ENCODE results near the gene SVOP.

The SVOP gene

GRCh38 chr12:108879615-108880254 lies 141.1 kb downstream of the SVOP start, which contains the start of gene DAO:
Gene DAO (plus strand): TSS chr12:108880092. CDS start chr12:108885007, 4,915 bp downstream.
- peak within 1 kb of the TSS; percentile 52 for H2BK12ac ChIP-seq (ENCODE audit: low read length)
- peaks cover 4 to 9% of the 10 kb centered on the region in 2 donors for H3K4me1 ChIP-seq (ENCODE audit: control insufficient read depth in 2 of 2, insufficient read depth in 1 of 2, low read depth in 1 of 2, low read length in 2 of 2)
- no peak within 1 kb of the TSS for H2BK120ac ChIP-seq (ENCODE audit: low read depth, low read length)
- H3K4me2 ChIP-seq (ENCODE audit: insufficient read depth, low read length, poor library complexity, severe bottlenecking) = no peak within 1 kb of the TSS
- H3K9me3 ChIP-seq (replicated peaks in 1 of 2; ENCODE audit: control insufficient read depth in 2 of 2, insufficient read depth in 1 of 2, low read depth in 1 of 2, low read length in 2 of 2) = no peaks in the 10 kb centered on the region
- no peak within 1 kb of the TSS for H2BK5ac ChIP-seq (ENCODE audit: low read length)
- no peak for DNase-seq (ENCODE audit: low spot score)
- H3K14ac ChIP-seq (ENCODE audit: low read length) = peak within 1 kb of the TSS; percentile 64
- H3K18ac ChIP-seq (ENCODE audit: low read length) = peak within 1 kb of the TSS; percentile 80
- H2BK15ac ChIP-seq (ENCODE audit: low read length) = peak within 1 kb of the TSS; percentile 31
- no peak within 1 kb of the TSS for H3K4ac ChIP-seq (ENCODE audit: low read length)
- no peaks in the 10 kb centered on the region for H3K27me3 ChIP-seq (ENCODE audit: control insufficient read depth in 3 of 3, insufficient read depth in 3 of 3, low read depth in 1 of 3, low read length in 3 of 3)
- peak within 1 kb of the TSS; percentile 17 for H4K8ac ChIP-seq (ENCODE audit: low read depth, low read length)
- no peaks in the 10 kb centered on the region for H3K79me1 ChIP-seq (ENCODE audit: low read depth, low read length)
- H3K27ac ChIP-seq (replicated peaks; ENCODE audit: low read length) = no peak within 1 kb of the TSS
- H2AK5ac ChIP-seq (ENCODE audit: low read depth, low read length) = peak within 1 kb of the TSS; percentile 17
- H3K4me3 ChIP-seq (ENCODE audit: low read length in 2 of 2) = no peak within 1 kb of the TSS
- peak within 1 kb of the TSS; percentile 37 for H3K23ac ChIP-seq (ENCODE audit: low read depth, low read length, poor library complexity)
- peak within 1 kb of the TSS; percentile 86 for H2AFZ ChIP-seq (ENCODE audit: low read length)
- H3K36me3 ChIP-seq (replicated peaks in 1 of 2; ENCODE audit: control insufficient read depth in 2 of 2, insufficient read depth in 2 of 2, low read length in 2 of 2) = no peaks in the 10 kb centered on the region
- WGBS, 2 donors (ENCODE audit: extremely low coverage in 2 of 2, insufficient read length in 2 of 2, insufficient replicate concordance in 1 of 2) = no CpG with 5 or more reads among the region's 16 CpGs
- H4K91ac ChIP-seq (ENCODE audit: low read depth, low read length, poor library complexity) = no peak within 1 kb of the TSS
- no peak within 1 kb of the TSS for H3K9ac ChIP-seq (ENCODE audit: low read depth, low read length, poor library complexity)

GRCh38 chr12:108876550-108876949 lies 144.3 kb downstream of the SVOP start:
- WGBS, 2 donors (ENCODE audit: extremely low coverage in 2 of 2, insufficient read length in 2 of 2, insufficient replicate concordance in 1 of 2) = no CpG with 5 or more reads among the region's 3 CpGs

GRCh38 chr12:108875682-108876361 lies 145.0 kb downstream of the SVOP start:
- H3K4me2 ChIP-seq (ENCODE audit: insufficient read depth, low read length, poor library complexity, severe bottlenecking) = no peak overlapping the region
- H3K79me1 ChIP-seq (ENCODE audit: low read depth, low read length) = no peaks in the 10 kb centered on the region
- no peak overlapping the region for H2BK120ac ChIP-seq (ENCODE audit: low read depth, low read length)
- H3K9ac ChIP-seq (ENCODE audit: low read depth, low read length, poor library complexity) = no peak overlapping the region
- H2AFZ ChIP-seq (ENCODE audit: low read length) = no peak overlapping the region
- no peaks in the 10 kb centered on the region for H3K36me3 ChIP-seq (replicated peaks in 1 of 2; ENCODE audit: control insufficient read depth in 2 of 2, insufficient read depth in 2 of 2, low read length in 2 of 2)
- H2BK12ac ChIP-seq (ENCODE audit: low read length) = no peak overlapping the region
- no peak overlapping the region for H4K8ac ChIP-seq (ENCODE audit: low read depth, low read length)
- no peak overlapping the region for H3K23ac ChIP-seq (ENCODE audit: low read depth, low read length, poor library complexity)
- DNase-seq (ENCODE audit: low spot score) = no peak
- H2BK5ac ChIP-seq (ENCODE audit: low read length) = no peak overlapping the region
- no peak overlapping the region for H3K14ac ChIP-seq (ENCODE audit: low read length)
- no peak overlapping the region for H3K4ac ChIP-seq (ENCODE audit: low read length)
- H3K27ac ChIP-seq (replicated peaks; ENCODE audit: low read length) = no peak overlapping the region
- H3K4me3 ChIP-seq (ENCODE audit: low read length in 2 of 2) = no peak overlapping the region
- no peaks in the 10 kb centered on the region for H3K9me3 ChIP-seq (replicated peaks in 1 of 2; ENCODE audit: control insufficient read depth in 2 of 2, insufficient read depth in 1 of 2, low read depth in 1 of 2, low read length in 2 of 2)
- H3K18ac ChIP-seq (ENCODE audit: low read length) = no peak overlapping the region
- no peak overlapping the region for H2BK15ac ChIP-seq (ENCODE audit: low read length)
- no CpG with 5 or more reads among the region's 3 CpGs for WGBS, 2 donors (ENCODE audit: extremely low coverage in 2 of 2, insufficient read length in 2 of 2, insufficient replicate concordance in 1 of 2)
- H3K27me3 ChIP-seq (ENCODE audit: control insufficient read depth in 3 of 3, insufficient read depth in 3 of 3, low read depth in 1 of 3, low read length in 3 of 3) = no peaks in the 10 kb centered on the region
- H2AK5ac ChIP-seq (ENCODE audit: low read depth, low read length) = no peak overlapping the region
- no peak overlapping the region for H4K91ac ChIP-seq (ENCODE audit: low read depth, low read length, poor library complexity)
- peaks cover 4 to 8% of the 10 kb centered on the region in 2 donors for H3K4me1 ChIP-seq (ENCODE audit: control insufficient read depth in 2 of 2, insufficient read depth in 1 of 2, low read depth in 1 of 2, low read length in 2 of 2)

More at GRCh38 chr12:108876550-108876949, 144.3 kb downstream of the SVOP start:
- Histone ChIP-seq H3K18ac (ENCODE audit: low read length) (no peak overlapping the region), H3K27ac (replicated peaks; ENCODE audit: low read length) (no peak overlapping the region), H3K4me3 (ENCODE audit: low read length in 2 of 2) (no peak overlapping the region), H3K9ac (ENCODE audit: low read depth, low read length, poor library complexity) (no peak overlapping the region), H3K79me1 (ENCODE audit: low read depth, low read length) (no peaks in the 10 kb centered on the region), H2BK120ac (ENCODE audit: low read depth, low read length) (no peak overlapping the region), H2AK5ac (ENCODE audit: low read depth, low read length) (no peak overlapping the region), H2BK15ac (ENCODE audit: low read length) (no peak overlapping the region), H3K4me2 (ENCODE audit: insufficient read depth, low read length, poor library complexity, severe bottlenecking) (no peak overlapping the region), H2BK5ac (ENCODE audit: low read length) (no peak overlapping the region), H2BK12ac (ENCODE audit: low read length) (no peak overlapping the region), H3K23ac (ENCODE audit: low read depth, low read length, poor library complexity) (no peak overlapping the region), H2AFZ (ENCODE audit: low read length) (no peak overlapping the region), H3K9me3 (replicated peaks in 1 of 2; ENCODE audit: control insufficient read depth in 2 of 2, insufficient read depth in 1 of 2, low read depth in 1 of 2, low read length in 2 of 2) (no peaks in the 10 kb centered on the region), H4K91ac (ENCODE audit: low read depth, low read length, poor library complexity) (no peak overlapping the region), H4K8ac (ENCODE audit: low read depth, low read length) (no peak overlapping the region), H3K36me3 (replicated peaks in 1 of 2; ENCODE audit: control insufficient read depth in 2 of 2, insufficient read depth in 2 of 2, low read length in 2 of 2) (no peaks in the 10 kb centered on the region), H3K4ac (ENCODE audit: low read length) (no peak overlapping the region), H3K4me1 (ENCODE audit: control insufficient read depth in 2 of 2, insufficient read depth in 1 of 2, low read depth in 1 of 2, low read length in 2 of 2) (peaks cover 4 to 9% of the 10 kb centered on the region in 2 donors), H3K27me3 (ENCODE audit: control insufficient read depth in 3 of 3, insufficient read depth in 3 of 3, low read depth in 1 of 3, low read length in 3 of 3) (no peaks in the 10 kb centered on the region), H3K14ac (ENCODE audit: low read length) (no peak overlapping the region)
- DNase-seq (ENCODE audit: low spot score) = no peak

GRCh38 chr12:108875280-108875679 lies 145.6 kb downstream of the SVOP start:
- H3K14ac ChIP-seq (ENCODE audit: low read length) = no peak overlapping the region
- no peak overlapping the region for H2BK12ac ChIP-seq (ENCODE audit: low read length)
- H3K4me1 ChIP-seq (ENCODE audit: control insufficient read depth in 2 of 2, insufficient read depth in 1 of 2, low read depth in 1 of 2, low read length in 2 of 2) = peaks cover 4 to 7% of the 10 kb centered on the region in 2 donors
- no peaks in the 10 kb centered on the region for H3K36me3 ChIP-seq (replicated peaks in 1 of 2; ENCODE audit: control insufficient read depth in 2 of 2, insufficient read depth in 2 of 2, low read length in 2 of 2)
- no peak overlapping the region for H2BK120ac ChIP-seq (ENCODE audit: low read depth, low read length)
- no peak overlapping the region for H2BK5ac ChIP-seq (ENCODE audit: low read length)
- no CpG with 5 or more reads among the region's 1 CpG for WGBS, 2 donors (ENCODE audit: extremely low coverage in 2 of 2, insufficient read length in 2 of 2, insufficient replicate concordance in 1 of 2)
- no peak overlapping the region for H2AK5ac ChIP-seq (ENCODE audit: low read depth, low read length)
- H3K18ac ChIP-seq (ENCODE audit: low read length) = no peak overlapping the region
- H3K23ac ChIP-seq (ENCODE audit: low read depth, low read length, poor library complexity) = no peak overlapping the region
- no peak overlapping the region for H3K4me2 ChIP-seq (ENCODE audit: insufficient read depth, low read length, poor library complexity, severe bottlenecking)
- no peak overlapping the region for H4K8ac ChIP-seq (ENCODE audit: low read depth, low read length)
- no peak overlapping the region for H3K4ac ChIP-seq (ENCODE audit: low read length)
- no peaks in the 10 kb centered on the region for H3K79me1 ChIP-seq (ENCODE audit: low read depth, low read length)
- no peak overlapping the region for H2AFZ ChIP-seq (ENCODE audit: low read length)
- H2BK15ac ChIP-seq (ENCODE audit: low read length) = no peak overlapping the region
- no peak overlapping the region for H3K27ac ChIP-seq (replicated peaks; ENCODE audit: low read length)
- H3K27me3 ChIP-seq (ENCODE audit: control insufficient read depth in 3 of 3, insufficient read depth in 3 of 3, low read depth in 1 of 3, low read length in 3 of 3) = no peaks in the 10 kb centered on the region
- H4K91ac ChIP-seq (ENCODE audit: low read depth, low read length, poor library complexity) = no peak overlapping the region
- H3K9ac ChIP-seq (ENCODE audit: low read depth, low read length, poor library complexity) = no peak overlapping the region
- no peak overlapping the region for H3K4me3 ChIP-seq (ENCODE audit: low read length in 2 of 2)
- no peak for DNase-seq (ENCODE audit: low spot score)
- H3K9me3 ChIP-seq (replicated peaks in 1 of 2; ENCODE audit: control insufficient read depth in 2 of 2, insufficient read depth in 1 of 2, low read depth in 1 of 2, low read length in 2 of 2) = no peaks in the 10 kb centered on the region

Measured in neuronal stem cell (in vitro differentiated cells).